Astrocyte (in vitro differentiated cells and primary cell): ENCODE data around the gene AMIGO3.

Experiments used
- EZH2 ChIP-seq: IDR thresholded peaks from 2 replicates; pipeline ENCODE4 v1.6.1; 2012; ENCODE audit warnings: mild to moderate bottlenecking, low read length, inconsistent platforms; ENCODE audit not compliant: insufficient read depth
- TF ChIP-seq, protein P1 (sequence below): IDR thresholded peaks from 2 replicates; pipeline ENCODE4 v1.5.1; 2011; ENCODE audit warnings: low read depth, mild to moderate bottlenecking, inconsistent platforms, low read length, moderate library complexity; ENCODE audit not compliant: insufficient read depth

DNA sequence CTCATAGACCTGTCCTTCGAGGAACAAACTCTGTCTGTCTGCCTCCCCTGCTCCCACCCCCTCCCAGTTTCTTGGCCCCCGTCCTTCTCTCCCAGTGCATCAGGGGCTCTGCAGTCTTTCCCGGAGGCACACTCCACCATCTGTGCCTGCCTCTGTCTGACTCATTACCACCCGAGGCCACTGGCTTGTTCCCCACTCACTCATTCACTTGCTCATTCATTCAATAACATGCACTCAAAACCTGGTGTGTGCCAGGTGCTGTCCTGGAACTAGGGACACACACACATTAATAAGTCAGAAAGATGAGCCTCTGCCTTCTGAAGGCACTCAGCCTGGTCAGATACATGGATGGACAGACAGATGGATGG is 12.4 kb downstream of the AMIGO3 start:
- TF ChIP-seq, protein P1, sequence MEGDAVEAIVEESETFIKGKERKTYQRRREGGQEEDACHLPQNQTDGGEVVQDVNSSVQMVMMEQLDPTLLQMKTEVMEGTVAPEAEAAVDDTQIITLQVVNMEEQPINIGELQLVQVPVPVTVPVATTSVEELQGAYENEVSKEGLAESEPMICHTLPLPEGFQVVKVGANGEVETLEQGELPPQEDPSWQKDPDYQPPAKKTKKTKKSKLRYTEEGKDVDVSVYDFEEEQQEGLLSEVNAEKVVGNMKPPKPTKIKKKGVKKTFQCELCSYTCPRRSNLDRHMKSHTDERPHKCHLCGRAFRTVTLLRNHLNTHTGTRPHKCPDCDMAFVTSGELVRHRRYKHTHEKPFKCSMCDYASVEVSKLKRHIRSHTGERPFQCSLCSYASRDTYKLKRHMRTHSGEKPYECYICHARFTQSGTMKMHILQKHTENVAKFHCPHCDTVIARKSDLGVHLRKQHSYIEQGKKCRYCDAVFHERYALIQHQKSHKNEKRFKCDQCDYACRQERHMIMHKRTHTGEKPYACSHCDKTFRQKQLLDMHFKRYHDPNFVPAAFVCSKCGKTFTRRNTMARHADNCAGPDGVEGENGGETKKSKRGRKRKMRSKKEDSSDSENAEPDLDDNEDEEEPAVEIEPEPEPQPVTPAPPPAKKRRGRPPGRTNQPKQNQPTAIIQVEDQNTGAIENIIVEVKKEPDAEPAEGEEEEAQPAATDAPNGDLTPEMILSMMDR, result no peak
- TF ChIP-seq EZH2, result no peak
